Hepatocyte (in vitro differentiated cells): ENCODE measurements around the gene RAI1. TPM values are rescaled to one million over a fixed set of nuclear protein-coding genes. Genes with fewer than 3 reads are reported as not detected.
A peak's percentile ranks its signal among the peaks of the same experiment; 100 is the strongest.

Experiments used
- DNase-seq: peaks from one replicate; pipeline ENCODE4 v3.0.0-alpha.2; 2016; ENCODE audit warnings: low spot score
- H2AFZ ChIP-seq: fragments of 200-600 bp; sonication (generic); 2 replicates; pipeline ENCODE4 v1.6.0; 2016; ENCODE audit warnings: antibody characterized with exemption, mild to moderate bottlenecking
- H3K27ac ChIP-seq: fragments of 200-600 bp; sonication (generic); 2 replicates; pipeline ENCODE4 v1.5.1; 2016; ENCODE audit warnings: mild to moderate bottlenecking
- H3K27me3 ChIP-seq: fragments of 200-600 bp; sonication (generic); 2 replicates; pipeline ENCODE4 v1.6.1; 2016
- H3K36me3 ChIP-seq: fragments of 200-600 bp; sonication (generic); replicated peaks from 2 replicates; pipeline ENCODE4 v1.5.1; 2016; ENCODE audit warnings: low read depth; ENCODE audit not compliant: insufficient read depth
- H3K4me1 ChIP-seq: fragments of 200-600 bp; sonication (generic); 2 replicates; pipeline ENCODE4 v1.5.1; 2016; ENCODE audit warnings: mild to moderate bottlenecking, moderate library complexity; ENCODE audit not compliant: insufficient read depth
- H3K4me2 ChIP-seq: fragments of 200-600 bp; sonication (generic); 2 replicates; pipeline ENCODE4 v1.6.0; 2016
- H3K4me3 ChIP-seq: fragments of 200-600 bp; sonication (generic); 2 replicates; pipeline ENCODE4 v1.5.1; 2016; ENCODE audit warnings: mild to moderate bottlenecking
- H3K79me2 ChIP-seq: fragments of 200-600 bp; sonication (generic); 2 replicates; pipeline ENCODE4 v1.6.0; 2017; ENCODE audit warnings: mild to moderate bottlenecking
- H3K9me2 ChIP-seq: fragments of 200-600 bp; sonication (generic); replicated peaks from 2 replicates; pipeline ENCODE4 v1.6.0; 2017; ENCODE audit warnings: mild to moderate bottlenecking; ENCODE audit not compliant: insufficient read depth
- H3K9me3 ChIP-seq: fragments of 200-600 bp; sonication (generic); 2 replicates; pipeline ENCODE4 v1.5.1; 2016; ENCODE audit warnings: low read depth, mild to moderate bottlenecking
- H4K20me1 ChIP-seq: fragments of 200-600 bp; sonication (generic); 2 replicates; pipeline ENCODE4 v1.6.0; 2016; ENCODE audit warnings: mild to moderate bottlenecking; ENCODE audit not compliant: insufficient read depth, poor library complexity, severe bottlenecking
- EZH2 ChIP-seq: fragments of 200-600 bp; sonication (generic); IDR thresholded peaks from 2 replicates; pipeline ENCODE4 v1.6.1; 2016; ENCODE audit warnings: antibody characterized with exemption, mild to moderate bottlenecking, borderline replicate concordance
- EZH2phosphoT487 ChIP-seq: fragments of 200-600 bp; sonication (generic); IDR thresholded peaks from one replicate; pipeline ENCODE4 v1.6.1; 2018; ENCODE audit warnings: antibody characterized with exemption, mild to moderate bottlenecking, low read depth, moderate library complexity; ENCODE audit not compliant: unreplicated experiment, severe bottlenecking
- WGBS: methylation state at CpG from one replicate; pipeline ENCODE4 v1.1.6; 2016; ENCODE audit warnings: low lambda C conversion rate; ENCODE audit errors: missing lambda C conversion rate; 5-methylcytosine and 5-hydroxymethylcytosine counted together
- microRNA counts: library from miRNA; unstranded; fragments of <30 nt; microRNA quantifications from one replicate; lab custom pipeline; 2017
- microRNA-seq: library from miRNA; unstranded; fragments of <30 nt; microRNA quantifications from one replicate; pipeline ENCODE4, GENCODE V29; 2017
- polyA plus RNA-seq: library from polyadenylated mRNA; unstranded; fragments of >200 nt; fragmentation: Nextera tagmentation; extraction: Ambion mirVana; gene quantifications from 2 replicates; pipeline ENCODE4 v1.2.1, GENCODE V29; 2016
- small RNA-seq: library from RNA; depleted of rRNA; stranded (forward); fragments of <200 nt; gene quantifications from one replicate; pipeline ENCODE3, GENCODE V24; 2014
- total RNA-seq: library from RNA; depleted of rRNA; stranded (reverse); fragments of >200 nt; gene quantifications from 2 replicates; pipeline ENCODE4 v1.2.3, GENCODE V29; 2014
- TF ChIP-seq, protein P1 (sequence below): fragments of 200-600 bp; sonication (generic); IDR thresholded peaks from 2 replicates; pipeline ENCODE4 v1.5.1; 2016; ENCODE audit warnings: antibody characterized with exemption, mild to moderate bottlenecking; ENCODE audit not compliant: poor library complexity

The RAI1 gene
- total and polyA plus RNA-seq, 2 experiments from 2014 or later, result 20.2 to 23.8 TPM

DNA sequence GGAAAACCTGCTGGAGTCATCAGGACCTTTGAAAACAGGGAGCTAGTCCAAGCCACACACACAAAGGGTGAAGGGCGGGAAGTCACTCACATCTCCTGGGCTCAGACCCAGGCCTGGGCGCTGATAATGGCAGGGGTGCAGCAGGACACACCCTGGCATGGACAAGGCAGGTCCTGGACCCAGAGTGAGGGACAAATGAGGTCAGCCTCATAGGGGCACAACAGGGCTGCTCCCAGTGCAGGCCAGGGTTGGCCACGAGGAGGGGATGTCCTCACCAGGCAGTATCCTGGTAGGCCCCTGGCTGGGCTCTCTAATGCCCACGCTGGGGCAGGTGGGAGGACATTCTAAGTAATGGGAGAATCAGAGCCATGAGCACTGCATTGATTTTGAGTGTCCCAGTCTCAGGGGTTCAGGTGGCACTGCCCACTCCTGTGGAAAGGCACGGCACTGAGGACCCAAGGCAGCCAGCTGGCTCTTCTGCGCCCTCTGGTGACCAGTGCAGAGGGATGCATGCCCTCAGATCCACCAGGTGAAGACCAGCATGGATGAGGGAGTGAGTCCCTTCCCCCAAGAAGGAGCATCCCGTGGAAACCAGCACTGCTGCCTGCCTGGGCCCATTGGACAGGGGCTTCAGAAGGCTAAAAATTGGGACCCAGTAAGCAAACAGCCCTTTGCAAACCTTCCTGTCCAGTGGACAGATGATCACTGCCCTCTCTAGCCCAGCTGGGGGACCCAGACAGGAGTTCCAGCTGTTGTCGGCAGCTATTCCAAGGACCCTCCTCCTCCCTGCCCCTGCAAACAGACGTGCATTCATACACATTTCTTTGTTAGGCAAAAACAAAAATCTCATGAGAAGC, 178.9 kb downstream of the RAI1 start:
- no peaks in the 10 kb centered on the region for H3K27me3 ChIP-seq
- no peaks in the 10 kb centered on the region for H3K79me2 ChIP-seq
- peaks cover 3% of the 10 kb centered on the region for H3K36me3 ChIP-seq
- H3K4me2 ChIP-seq, result no peak overlapping the region
- TF ChIP-seq, protein P1, sequence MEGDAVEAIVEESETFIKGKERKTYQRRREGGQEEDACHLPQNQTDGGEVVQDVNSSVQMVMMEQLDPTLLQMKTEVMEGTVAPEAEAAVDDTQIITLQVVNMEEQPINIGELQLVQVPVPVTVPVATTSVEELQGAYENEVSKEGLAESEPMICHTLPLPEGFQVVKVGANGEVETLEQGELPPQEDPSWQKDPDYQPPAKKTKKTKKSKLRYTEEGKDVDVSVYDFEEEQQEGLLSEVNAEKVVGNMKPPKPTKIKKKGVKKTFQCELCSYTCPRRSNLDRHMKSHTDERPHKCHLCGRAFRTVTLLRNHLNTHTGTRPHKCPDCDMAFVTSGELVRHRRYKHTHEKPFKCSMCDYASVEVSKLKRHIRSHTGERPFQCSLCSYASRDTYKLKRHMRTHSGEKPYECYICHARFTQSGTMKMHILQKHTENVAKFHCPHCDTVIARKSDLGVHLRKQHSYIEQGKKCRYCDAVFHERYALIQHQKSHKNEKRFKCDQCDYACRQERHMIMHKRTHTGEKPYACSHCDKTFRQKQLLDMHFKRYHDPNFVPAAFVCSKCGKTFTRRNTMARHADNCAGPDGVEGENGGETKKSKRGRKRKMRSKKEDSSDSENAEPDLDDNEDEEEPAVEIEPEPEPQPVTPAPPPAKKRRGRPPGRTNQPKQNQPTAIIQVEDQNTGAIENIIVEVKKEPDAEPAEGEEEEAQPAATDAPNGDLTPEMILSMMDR, result peak; percentile 93
- TF ChIP-seq EZH2, result no peak
- no peak overlapping the region for H3K4me3 ChIP-seq
- WGBS, result 46% methylated on average over 9 of the region's 9 CpGs
- peak; percentile 79 for DNase-seq
- H3K27ac ChIP-seq, result no peak overlapping the region
- H3K9me2 ChIP-seq, result no peaks in the 10 kb centered on the region
- H3K9me3 ChIP-seq, result no peaks in the 10 kb centered on the region
- no peak overlapping the region for H2AFZ ChIP-seq
- H3K4me1 ChIP-seq, result peaks cover 12% of the 10 kb centered on the region
- no peaks in the 10 kb centered on the region for H4K20me1 ChIP-seq

DNA sequence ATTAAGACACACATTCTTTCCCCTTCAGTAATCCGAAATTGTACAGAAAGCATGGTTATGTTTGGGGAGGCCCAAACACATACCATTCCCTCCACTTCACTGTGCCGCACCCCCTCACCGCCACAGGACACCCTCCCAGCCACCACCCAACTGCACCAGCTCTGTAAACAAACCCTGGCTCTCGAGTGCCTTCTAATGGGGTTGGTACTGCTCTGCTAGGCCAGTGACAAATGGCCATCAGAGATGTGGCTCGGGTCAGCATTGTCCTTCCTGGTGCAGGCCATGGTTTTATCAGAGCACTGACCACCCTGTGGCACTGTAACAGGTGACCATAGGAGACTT, 179.5 kb downstream of the RAI1 start:
- TF ChIP-seq EZH2phosphoT487 (no peak), EZH2 (no peak)
- TF ChIP-seq, protein P1, result no peak
- H2AFZ ChIP-seq, result no peak overlapping the region
- peaks cover 3% of the 10 kb centered on the region for H3K36me3 ChIP-seq
- H3K79me2 ChIP-seq, result no peaks in the 10 kb centered on the region
- no peak overlapping the region for H3K4me3 ChIP-seq
- no peak overlapping the region for H3K4me2 ChIP-seq
- no peaks in the 10 kb centered on the region for H3K9me2 ChIP-seq
- no peak for DNase-seq
- H3K27me3 ChIP-seq, result no peaks in the 10 kb centered on the region
- 72% methylated on average over 5 of the region's 5 CpGs for WGBS
- H3K27ac ChIP-seq, result no peak overlapping the region
- H4K20me1 ChIP-seq, result no peaks in the 10 kb centered on the region
- no peaks in the 10 kb centered on the region for H3K9me3 ChIP-seq
- H3K4me1 ChIP-seq, result peaks cover 6% of the 10 kb centered on the region

MicroRNAs encoded within 50 kb of the gene (microRNA counts, 767-probe panel; counts per million panel counts)
- not detected for microRNA hsa-miR-33b-5p (lab: Ali Mortazavi, UCI)

Small RNAs within 50 kb of the gene (microRNA-seq; reads per million reads assigned to microRNA genes)
- gene MIR33B, result 84.5 reads per million, percentile 59 among the genes with 10 or more reads in this experiment
- gene MIR6777, result 4.5 reads per million, percentile 5 among the genes with 10 or more reads in this experiment

Small RNAs within 50 kb of the gene (small RNA-seq; reads per million reads assigned to genes)
- gene MIR33B (1.9 reads per million, percentile 86 among the genes with 10 or more reads in this experiment), gene MIR6777 (0.40 reads per million, percentile 26 among the genes with 10 or more reads in this experiment), gene RF02177 (not detected), gene RF02178 (not detected)

Other genes with a start within 250 kb of the RAI1 start
- 17.3 and 19.7 TPM in 2 replicates for gene MED9, start 204.5 kb upstream of the RAI1 start, total RNA-seq
- gene MED9, start 204.5 kb upstream of the RAI1 start, polyA plus RNA-seq, result 17.1 and 21.1 TPM in 2 replicates
- 23.5 and 24.0 TPM in 2 replicates for gene RASD1, start 185.1 kb upstream of the RAI1 start, total RNA-seq
- gene RASD1, start 185.1 kb upstream of the RAI1 start, polyA plus RNA-seq, result 44.8 and 46.9 TPM in 2 replicates
- 50.1 and 58.6 TPM in 2 replicates for gene PEMT, start 89.8 kb upstream of the RAI1 start, total RNA-seq
- gene PEMT, start 89.8 kb upstream of the RAI1 start, polyA plus RNA-seq, result 70.4 and 78.9 TPM in 2 replicates
- 47.0 and 57.1 TPM in 2 replicates for gene SREBF1, start 155.5 kb downstream of the RAI1 start, total RNA-seq
- gene SREBF1, start 155.5 kb downstream of the RAI1 start, polyA plus RNA-seq, result 107 and 140 TPM in 2 replicates